ENCODE results near the gene CD300LF. TPM values are rescaled to one million over a fixed set of nuclear protein-coding genes. Genes with fewer than 3 reads are reported as not detected.

CD300LF gene
- total and polyA plus RNA-seq, 2 donors from 2014 or later = 0.49 to 3.1 TPM

DNA sequence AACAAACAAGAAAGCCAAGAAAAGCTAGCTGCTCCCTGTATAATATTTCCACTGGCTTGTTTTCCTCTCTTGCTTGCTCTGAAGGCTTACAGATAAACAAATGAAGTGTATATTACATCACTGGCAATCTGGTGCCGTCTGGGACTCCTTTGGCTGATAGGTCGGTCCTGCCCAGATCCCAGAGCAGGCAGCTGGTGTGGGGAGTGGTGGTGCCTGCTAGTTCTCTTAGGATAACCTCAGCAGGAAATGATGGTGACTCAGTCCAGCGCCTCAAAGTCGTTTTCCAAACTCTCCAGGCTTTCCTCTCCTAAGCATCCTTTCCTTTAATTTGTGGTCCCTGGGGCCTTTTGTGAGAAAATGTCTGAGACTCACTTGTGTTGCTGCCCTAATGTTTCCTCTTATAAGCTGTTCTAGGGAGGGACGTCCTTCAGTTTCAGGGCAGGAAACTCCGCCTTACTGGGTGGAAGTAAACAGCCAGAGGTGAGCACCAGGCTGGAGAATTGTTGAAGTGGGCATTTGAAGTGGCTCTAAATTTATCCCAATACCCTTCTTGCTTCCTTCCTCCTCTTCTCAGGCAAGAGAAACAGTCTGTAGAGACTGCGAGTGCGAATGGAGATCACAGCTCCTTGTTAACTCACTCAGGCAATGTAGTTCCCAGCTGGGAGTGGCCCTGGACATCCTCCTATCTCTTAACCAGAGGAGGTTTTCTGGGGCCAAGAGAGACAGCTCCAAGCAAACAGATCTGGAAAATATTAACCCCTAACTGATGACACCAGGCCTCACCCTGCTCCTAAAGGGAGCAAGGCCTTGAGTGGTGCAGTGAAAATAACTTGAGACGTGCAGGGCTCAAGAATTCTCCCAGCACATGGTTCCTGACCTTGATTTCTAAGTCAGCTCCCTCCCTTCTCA, 34.9 kb downstream of the CD300LF start:
- Histone ChIP-seq H3K9ac (ENCODE audit: low read length in 3 of 3) (no peak overlapping the region), H3K27ac (ENCODE audit: low read depth in 2 of 2, low read length in 2 of 2) (no peak overlapping the region), H3K9me3 (ENCODE audit: control insufficient read depth in 2 of 3, insufficient read depth in 1 of 3, low read length in 3 of 3) (no peaks in the 10 kb centered on the region), H3K4me1 (ENCODE audit: control insufficient read depth in 2 of 3, insufficient read depth in 2 of 3, low read depth in 1 of 3, low read length in 3 of 3) (no peaks in the 10 kb centered on the region), H3K27me3 (ENCODE audit: control insufficient read depth, insufficient read depth, low read length) (no peaks in the 10 kb centered on the region), H3K4me3 (ENCODE audit: low read length in 3 of 3) (no peak overlapping the region), H3K36me3 (ENCODE audit: control insufficient read depth in 2 of 3, insufficient read depth in 3 of 3, low read length in 3 of 3) (no peaks in the 10 kb centered on the region)
- intact Hi-C loops (cut with DNase I) = no loop called here
- FAIRE-seq (no peak), DNase-seq (no peak)
- TF ChIP-seq, protein P1, sequence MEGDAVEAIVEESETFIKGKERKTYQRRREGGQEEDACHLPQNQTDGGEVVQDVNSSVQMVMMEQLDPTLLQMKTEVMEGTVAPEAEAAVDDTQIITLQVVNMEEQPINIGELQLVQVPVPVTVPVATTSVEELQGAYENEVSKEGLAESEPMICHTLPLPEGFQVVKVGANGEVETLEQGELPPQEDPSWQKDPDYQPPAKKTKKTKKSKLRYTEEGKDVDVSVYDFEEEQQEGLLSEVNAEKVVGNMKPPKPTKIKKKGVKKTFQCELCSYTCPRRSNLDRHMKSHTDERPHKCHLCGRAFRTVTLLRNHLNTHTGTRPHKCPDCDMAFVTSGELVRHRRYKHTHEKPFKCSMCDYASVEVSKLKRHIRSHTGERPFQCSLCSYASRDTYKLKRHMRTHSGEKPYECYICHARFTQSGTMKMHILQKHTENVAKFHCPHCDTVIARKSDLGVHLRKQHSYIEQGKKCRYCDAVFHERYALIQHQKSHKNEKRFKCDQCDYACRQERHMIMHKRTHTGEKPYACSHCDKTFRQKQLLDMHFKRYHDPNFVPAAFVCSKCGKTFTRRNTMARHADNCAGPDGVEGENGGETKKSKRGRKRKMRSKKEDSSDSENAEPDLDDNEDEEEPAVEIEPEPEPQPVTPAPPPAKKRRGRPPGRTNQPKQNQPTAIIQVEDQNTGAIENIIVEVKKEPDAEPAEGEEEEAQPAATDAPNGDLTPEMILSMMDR (IDR thresholded peaks at IDR 0.05; ENCODE audit: borderline replicate concordance, extremely low read depth, insufficient read depth) = no peak

DNA sequence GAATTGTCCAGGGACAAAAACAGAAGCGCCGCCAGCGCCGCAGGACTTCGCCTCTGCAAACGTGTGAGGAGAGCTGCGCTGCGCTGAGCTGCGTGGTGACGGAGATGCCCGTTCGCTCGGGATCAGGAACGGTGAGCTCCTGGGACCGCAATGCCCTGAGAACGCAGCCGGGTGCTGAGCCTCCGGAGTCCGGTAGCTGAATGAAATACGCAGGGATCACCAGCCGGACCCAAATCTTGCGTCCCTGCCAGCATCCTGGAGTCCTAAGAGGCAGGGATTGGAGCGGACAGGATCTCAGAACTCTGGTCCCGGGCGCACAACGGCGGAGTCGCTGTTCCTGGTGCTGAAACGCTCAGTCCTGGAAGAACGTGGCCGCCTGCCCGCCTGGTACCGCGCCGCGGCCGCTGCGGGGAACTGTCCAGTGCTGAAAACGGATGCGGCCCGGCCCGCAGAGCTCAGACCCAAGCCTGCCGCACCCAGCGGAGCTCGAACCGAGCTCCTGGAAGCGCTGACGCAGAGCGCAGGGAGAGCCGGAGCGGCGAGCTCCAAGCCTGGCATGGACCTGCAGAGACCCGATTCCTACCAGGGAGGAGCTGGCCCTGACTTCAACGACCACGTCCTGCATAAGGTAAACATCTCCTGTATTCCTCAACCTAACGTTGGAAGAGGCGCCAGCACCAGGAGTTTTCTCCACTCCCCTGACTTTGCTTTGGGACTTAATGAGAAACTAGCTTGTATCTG, 41.5 kb downstream of the CD300LF start:
- Histone ChIP-seq H3K9me3 (ENCODE audit: control insufficient read depth in 2 of 3, insufficient read depth in 1 of 3, low read length in 3 of 3) (no peaks in the 10 kb centered on the region), H3K36me3 (ENCODE audit: control insufficient read depth in 2 of 3, insufficient read depth in 3 of 3, low read length in 3 of 3) (no peaks in the 10 kb centered on the region), H3K4me1 (ENCODE audit: control insufficient read depth in 2 of 3, insufficient read depth in 2 of 3, low read depth in 1 of 3, low read length in 3 of 3) (no peaks in the 10 kb centered on the region), H3K27me3 (ENCODE audit: control insufficient read depth, insufficient read depth, low read length) (peaks cover 6% of the 10 kb centered on the region), H3K27ac (ENCODE audit: low read depth in 2 of 2, low read length in 2 of 2) (no peak overlapping the region), H3K9ac (ENCODE audit: low read length in 3 of 3) (no peak overlapping the region), H3K4me3 (ENCODE audit: low read length in 3 of 3) (no peak overlapping the region)
- TF ChIP-seq, protein P1 (IDR thresholded peaks at IDR 0.05; ENCODE audit: borderline replicate concordance, extremely low read depth, insufficient read depth) = no peak
- no peak for FAIRE-seq
- intact Hi-C loops (cut with DNase I) = no loop called here
- peak; percentile 84 to 96 (median 95) for DNase-seq

DNA sequence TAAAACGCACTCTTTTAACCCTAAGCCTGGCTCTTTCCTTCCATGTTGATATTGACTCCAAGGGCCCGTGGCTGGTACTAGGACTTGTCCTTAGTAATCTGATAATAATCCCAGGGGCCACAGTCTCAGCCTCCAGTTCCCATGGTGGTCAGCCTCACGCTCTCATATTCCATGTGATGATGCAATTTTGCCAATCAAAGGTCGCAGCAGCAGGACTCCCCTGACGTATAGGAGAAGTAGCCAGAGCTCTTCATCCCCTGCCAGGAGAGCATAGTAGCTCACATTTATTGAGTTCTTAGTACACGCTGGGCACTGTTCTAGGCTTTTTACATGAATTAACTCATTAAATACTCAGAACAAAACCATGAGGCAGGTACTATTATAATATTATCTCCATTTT, 42.4 kb downstream of the CD300LF start:
- intact Hi-C loops (cut with DNase I) = no loop called here
- H3K9ac ChIP-seq (ENCODE audit: low read length in 3 of 3) = no peak overlapping the region
- no peaks in the 10 kb centered on the region for H3K4me1 ChIP-seq (ENCODE audit: control insufficient read depth in 2 of 3, insufficient read depth in 2 of 3, low read depth in 1 of 3, low read length in 3 of 3)
- DNase-seq (no peak), FAIRE-seq (no peak)
- no peaks in the 10 kb centered on the region for H3K9me3 ChIP-seq (ENCODE audit: control insufficient read depth in 2 of 3, insufficient read depth in 1 of 3, low read length in 3 of 3)
- no peak overlapping the region for H3K4me3 ChIP-seq (ENCODE audit: low read length in 3 of 3)
- H3K36me3 ChIP-seq (ENCODE audit: control insufficient read depth in 2 of 3, insufficient read depth in 3 of 3, low read length in 3 of 3) = no peaks in the 10 kb centered on the region
- no peak overlapping the region for H3K27ac ChIP-seq (ENCODE audit: low read depth in 2 of 2, low read length in 2 of 2)
- TF ChIP-seq, protein P1 (IDR thresholded peaks at IDR 0.05; ENCODE audit: borderline replicate concordance, extremely low read depth, insufficient read depth) = no peak
- peaks cover 6% of the 10 kb centered on the region for H3K27me3 ChIP-seq (ENCODE audit: control insufficient read depth, insufficient read depth, low read length)

Measured in kidney (tissue), 14 donors.